GM21529 (cell line): ENCODE data around the gene REXO4.

Experiments
- ATAC-seq: cut with Tn5 transposase; IDR thresholded peaks from one replicate; pipeline ENCODE4 v1.9.1; 2021; ENCODE audit not compliant: unreplicated experiment

REXO4 gene, protein sequence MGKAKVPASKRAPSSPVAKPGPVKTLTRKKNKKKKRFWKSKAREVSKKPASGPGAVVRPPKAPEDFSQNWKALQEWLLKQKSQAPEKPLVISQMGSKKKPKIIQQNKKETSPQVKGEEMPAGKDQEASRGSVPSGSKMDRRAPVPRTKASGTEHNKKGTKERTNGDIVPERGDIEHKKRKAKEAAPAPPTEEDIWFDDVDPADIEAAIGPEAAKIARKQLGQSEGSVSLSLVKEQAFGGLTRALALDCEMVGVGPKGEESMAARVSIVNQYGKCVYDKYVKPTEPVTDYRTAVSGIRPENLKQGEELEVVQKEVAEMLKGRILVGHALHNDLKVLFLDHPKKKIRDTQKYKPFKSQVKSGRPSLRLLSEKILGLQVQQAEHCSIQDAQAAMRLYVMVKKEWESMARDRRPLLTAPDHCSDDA

DNA sequence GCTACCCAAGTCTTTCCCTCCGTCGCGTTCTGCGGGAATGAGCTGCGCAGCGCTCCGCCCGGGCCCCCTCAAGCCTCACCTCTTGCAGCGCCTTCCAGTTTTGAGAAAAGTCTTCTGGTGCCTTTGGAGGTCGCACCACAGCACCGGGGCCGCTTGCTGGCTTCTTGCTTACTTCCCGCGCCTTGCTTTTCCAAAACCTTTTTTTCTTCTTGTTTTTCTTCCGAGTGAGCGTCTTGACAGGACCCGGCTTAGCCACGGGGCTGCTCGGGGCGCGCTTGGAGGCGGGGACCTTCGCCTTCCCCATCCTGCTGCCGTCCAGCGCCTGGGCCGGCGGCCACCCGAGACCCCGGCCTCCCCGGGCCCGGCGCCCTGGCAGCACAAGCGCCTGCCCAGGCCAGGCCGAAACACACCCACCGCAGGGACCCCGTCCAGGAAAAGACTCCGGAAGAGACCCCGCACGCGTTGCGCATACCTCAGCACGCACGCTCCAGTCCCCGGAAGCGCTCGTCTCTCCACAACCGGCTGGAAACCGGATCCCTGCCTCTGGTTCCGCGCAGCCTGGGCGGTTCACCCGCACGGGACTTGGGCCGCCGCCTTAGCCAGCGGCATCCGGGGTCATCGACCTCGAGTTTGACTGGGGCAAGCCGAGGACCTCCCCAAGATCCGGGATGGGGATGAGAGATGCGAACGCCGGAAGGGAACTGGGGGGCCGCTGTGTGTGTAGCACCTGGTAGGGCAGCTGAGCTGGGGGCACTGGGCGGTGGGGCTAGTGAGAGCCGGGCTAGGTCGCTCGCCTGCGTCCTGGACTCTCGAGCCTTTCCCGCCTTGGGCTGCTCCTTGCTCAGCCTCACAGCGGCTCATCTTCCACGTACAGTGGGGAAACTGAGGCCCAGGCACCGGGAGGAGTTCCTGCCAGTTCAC, at the start of gene REXO4:
Gene REXO4 (minus strand): TSS at position 470 of the 921 bp plus-strand sequence. CDS start 166 bp downstream, at position 304.
- peak; percentile 75 for ATAC-seq

DNA sequence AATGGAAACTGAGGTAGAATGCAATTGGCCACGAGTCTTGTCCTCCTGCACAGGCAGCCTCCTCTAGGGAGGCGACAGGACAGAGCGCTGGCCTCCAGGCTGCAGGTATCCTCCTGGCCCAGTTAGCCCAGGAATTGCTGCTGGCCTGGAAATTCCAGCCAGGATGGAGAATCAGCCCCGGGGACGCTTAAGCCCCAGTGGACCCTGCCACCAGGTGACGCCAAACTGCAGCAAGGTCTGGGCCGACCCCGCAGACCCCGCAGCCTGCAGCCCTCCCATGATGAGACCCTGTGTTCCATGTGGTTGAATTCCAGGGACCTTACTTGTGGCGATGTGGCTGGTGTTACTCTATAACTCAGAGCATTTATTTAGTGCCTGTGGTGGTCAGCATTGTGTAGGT, 49.3 kb upstream of the REXO4 start:
- ATAC-seq, result no peak

DNA sequence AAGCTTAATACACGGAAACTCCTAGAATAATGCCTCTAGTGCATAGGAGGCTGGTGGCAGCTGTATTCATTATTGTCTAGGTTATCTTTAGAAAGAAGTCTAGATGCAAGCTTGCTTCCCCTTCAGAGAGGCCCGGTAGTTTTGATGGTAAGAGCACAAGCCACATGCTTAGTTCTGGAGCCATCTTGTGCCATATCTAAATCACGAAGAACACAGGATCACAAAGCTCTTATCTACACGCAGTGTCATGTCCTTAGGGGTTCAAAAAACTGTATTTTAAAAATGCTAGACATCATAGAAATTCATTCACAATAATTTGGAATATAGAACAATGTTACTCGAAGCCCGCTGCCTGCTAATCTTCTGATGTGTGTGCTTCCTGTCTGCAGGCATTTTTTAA, 48.2 kb upstream of the REXO4 start:
- no peak for ATAC-seq

DNA sequence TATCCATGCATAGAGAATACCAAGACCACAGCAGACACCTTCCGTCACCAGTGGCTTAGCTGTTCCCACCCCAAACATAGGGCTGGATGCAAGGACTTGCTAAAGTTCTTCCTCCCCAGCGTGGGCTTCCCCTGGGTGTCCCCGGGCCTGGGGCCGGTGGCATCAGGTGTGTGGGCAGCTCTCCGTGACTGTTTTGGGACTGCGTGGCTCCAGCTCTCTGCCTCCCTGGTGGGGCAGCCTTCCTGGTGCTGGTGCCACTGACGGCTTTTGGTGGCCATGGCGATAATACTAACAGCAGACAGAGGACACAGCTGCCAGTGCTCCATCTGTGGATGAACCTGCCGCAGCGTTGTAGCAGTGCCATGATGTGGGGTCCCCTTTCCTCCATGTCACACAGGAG, 46.8 kb upstream of the REXO4 start:
- no peak for ATAC-seq

DNA sequence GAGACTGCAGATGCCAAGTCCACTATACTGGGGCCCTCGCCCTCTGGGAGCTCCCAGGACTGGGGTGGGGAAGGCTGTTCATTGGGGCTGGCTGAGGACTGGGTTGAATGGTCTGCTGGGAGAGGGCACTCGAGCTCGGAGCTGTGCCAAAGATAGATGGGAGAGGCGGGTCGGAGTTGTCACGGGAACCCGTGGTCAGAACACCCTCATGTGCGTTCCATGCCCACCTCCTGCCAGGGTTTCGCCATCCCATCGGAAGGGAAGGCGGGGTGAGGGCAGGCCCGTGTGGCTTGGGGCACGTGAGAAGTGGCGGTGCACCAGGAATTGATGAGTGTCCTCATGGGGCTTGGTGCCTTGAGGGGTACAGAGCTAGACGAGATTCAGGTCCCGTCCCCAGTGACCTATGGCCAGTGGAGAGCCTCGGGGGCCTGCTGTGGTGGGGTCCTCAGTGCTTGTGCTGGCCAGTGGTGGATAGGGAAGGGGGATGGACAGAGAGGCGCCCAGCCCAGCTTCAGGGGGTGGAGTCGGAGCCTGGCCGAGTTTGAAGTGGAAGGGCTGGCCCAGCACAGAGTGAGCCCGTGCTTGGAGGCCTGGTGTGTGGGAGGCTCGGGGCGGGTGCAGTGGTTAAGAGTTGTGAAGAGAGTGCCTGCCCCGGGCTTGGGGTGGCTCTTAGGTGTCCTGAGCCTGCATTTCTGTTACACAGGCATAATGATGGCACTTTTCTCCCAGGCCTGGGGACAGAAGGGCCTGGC, 46.2 kb upstream of the REXO4 start:
- no peak for ATAC-seq

DNA sequence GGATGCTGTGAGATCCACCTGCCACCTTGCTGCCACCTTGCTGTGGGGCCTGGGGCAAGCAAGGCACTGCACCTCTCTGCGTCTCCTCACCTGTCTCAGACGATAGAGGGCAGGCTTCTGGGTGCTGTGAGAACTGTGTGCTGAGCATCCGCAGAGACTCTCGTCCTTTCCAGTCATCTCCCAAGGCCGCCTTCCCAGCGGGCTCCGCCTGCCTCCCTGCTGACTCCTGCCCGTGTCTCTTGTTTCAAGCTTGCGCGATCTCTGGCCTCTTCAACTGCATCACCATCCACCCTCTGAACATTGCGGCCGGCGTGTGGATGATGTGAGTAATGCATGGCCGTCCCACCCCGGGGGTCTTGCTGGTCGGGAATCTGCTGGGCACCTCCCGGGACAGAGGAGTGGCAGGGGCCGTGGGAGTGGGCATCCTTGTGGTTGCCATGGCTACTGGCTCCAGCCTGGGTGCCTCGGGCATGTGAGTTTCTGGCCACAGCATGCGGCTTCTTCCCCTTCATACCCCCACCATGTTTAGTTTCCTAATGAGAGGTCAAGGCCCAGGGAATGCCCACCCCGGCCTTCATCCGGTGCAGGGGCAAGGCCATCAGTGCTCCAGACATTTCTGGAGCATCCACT, 45.5 kb upstream of the REXO4 start:
- no peak for ATAC-seq

DNA sequence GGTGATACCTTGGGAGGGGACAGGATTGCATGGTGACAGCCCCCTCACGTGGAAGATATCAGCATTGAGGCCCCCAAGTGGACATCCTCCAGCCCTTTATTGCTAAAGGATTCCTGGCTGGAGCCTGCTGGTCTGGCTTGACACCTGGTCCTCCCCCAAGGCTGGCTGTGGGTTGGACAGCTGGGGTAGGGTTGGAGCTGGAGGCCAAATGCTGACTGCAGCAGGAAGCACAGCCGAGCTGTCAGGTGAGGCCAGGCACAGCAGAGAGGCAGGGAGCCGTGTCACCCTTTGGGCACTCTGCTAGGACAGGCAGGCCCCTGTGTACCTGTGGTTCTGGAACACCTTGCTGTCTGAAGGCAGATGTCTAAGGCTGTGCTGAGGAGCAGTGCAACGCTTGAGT, 44.2 kb upstream of the REXO4 start:
- no peak for ATAC-seq

DNA sequence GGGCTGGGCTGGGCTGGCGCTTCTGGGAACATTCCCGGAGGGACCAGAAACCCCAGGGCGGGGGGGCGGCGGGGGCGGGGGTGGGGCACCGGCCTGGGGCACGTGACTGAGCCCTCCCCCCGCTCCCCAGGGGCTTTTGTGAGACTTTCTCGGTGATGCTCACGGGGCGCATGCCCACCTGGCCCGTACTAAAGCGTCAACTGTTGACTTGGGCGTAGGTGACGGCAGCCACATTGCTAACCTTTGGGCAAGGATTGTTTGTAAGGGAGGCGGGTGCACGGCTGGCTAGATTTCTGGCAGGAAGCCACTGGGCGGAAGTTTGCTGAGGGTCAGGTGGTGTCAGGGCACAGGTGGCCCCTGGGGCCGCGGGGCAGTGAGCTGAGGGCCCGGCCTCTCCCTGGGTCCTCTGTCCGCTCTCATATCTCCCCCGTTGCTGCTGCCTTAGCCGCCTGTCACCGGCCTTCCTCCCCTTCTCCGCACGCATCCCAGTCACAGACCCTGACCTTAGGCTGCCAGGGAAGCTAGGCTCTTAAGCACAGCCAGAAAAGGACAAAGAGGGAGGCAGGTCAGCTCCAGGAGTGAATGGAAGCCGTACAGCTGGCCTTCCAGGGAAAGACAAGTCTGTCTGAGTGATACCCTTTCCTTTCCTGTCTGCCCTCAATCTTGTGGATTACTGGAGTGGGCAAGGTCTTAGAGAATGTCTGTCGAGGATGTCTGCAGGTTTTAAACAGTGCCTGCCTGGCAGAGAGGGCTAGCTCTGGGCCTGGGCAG, 42.8 kb upstream of the REXO4 start:
- peak; percentile 22 for ATAC-seq

DNA sequence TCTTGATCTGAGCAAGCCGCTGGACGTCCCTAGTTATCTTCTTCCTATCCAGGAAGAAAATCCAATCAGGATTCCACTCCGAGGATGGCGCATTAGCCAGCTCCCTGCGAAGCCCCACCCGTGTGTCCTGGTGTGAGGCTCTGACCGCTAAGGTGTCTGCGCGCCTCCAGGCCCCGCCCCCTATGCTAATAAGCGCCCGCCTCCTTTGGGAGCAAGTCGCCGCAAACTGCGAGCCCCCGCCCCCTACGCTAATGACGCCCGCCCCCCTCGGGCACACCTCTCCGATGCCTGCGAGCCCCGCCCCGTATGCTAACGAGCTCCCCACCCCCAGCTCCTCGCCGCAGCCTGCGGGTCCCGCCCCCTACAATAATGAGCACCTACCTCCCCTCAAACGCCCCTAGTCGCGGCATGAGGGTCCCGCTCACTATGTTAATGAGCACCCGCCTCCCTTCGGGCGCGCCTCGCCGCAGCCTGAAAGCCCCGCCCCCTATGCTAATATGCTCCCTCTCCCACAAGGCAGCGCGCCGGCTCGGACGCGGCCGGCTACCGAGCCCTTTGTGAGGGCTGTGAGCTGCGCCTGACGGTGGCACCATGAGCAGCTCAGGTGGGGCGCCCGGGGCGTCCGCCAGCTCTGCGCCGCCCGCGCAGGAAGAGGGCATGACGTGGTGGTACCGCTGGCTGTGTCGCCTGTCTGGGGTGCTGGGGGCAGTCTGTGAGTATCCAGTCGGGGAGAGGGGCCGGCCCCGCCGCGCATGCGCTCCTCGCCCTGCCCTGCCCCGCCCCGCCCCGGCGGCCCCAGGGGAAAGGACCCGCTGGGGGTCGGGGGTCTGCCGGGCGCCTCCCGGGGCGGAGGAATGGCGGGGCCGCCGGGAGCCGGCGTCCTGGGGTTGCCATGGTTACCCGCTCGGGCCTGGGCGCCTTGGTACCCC, 41.9 kb upstream of the REXO4 start, which contains the start of gene CACFD1:
Gene CACFD1 (plus strand): TSS at position 503 of the 929 bp plus-strand sequence. CDS start 89 bp downstream, at position 592.
- ATAC-seq, result peak; percentile 72

DNA sequence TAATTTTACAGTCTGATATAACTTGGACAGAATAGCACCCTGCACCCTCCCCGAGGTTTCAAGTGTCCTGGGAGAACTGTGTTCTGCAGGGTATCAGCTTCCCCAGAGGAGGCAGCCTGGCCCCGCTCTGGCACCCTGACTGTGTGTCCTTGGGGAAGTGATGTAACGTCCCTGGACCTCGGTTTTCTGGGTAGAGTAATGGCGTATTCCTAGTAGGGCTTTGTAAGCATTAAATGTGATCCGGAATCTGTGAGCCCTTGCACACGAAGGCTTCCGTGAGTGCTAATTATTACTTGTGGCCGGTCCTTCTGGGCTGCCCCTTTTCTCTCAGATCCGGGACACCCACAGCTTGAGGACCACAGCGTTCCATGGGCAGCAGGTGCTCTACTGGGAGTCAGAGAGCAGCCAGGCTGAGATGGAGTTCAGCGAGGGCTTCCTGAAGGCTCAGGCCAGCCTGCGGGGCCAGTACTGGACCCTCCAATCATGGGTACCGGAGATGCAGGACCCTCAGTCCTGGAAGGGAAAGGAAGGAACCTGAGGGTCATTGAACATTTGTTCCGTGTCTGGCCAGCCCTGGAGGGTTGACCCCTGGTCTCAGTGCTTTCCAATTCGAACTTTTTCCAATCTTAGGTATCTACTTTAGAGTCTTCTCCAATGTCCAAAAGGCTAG, 41.0 kb upstream of the REXO4 start:
- no peak for ATAC-seq

DNA sequence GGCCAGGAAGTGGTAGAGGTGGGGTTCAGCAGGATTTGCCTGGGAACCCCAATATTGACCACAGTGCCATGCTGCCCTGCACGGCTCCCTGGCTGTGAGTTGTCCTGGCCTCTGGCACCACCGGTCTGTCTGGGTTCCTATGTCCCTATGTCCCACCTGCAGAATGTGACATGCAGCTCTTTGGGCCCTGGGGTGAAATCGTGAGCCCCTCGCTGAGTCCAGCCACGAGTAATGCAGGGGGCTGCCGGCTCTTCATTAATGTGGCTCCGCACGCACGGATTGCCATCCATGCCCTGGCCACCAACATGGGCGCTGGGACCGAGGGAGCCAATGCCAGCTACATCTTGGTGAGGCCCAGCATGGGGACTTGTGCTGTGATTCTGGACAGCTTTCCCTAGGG, 39.9 kb upstream of the REXO4 start:
- ATAC-seq, result no peak

DNA sequence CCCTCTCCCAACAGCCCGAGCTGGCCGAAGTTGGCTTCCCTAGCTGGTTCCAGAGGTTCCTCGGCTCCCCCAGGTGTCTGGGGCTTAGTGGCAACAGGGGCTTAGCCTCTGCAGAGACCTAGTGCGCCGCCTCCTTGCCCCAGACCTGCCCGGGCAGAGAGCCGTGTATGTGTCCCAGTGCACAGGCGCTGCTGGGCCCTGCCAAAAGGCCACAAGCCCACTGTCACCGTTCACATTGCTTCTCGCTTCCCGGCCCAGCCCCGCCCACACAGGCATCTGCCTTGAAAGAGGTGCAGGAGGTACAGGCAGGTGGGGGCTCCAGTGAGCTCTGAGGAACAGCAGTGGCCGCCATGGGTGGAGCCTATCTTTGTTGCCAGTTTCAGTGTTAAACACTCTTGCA, 39.4 kb upstream of the REXO4 start:
- ATAC-seq, result no peak

DNA sequence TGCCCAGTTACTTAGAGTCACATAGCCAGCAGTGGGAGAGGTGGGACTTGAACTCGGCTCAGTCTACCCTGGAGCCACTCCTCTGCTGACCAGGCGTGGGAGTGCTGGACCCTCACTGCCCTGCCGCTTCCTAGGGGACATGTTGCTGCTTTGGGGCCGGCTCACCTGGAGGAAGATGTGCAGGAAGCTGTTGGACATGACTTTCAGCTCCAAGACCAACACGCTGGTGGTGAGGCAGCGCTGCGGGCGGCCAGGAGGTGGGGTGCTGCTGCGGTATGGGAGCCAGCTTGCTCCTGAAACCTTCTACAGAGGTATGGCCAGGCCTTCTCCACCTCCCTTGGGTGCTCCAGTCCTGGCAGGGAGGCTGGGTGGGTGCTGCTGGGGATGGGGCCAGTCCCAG, 38.6 kb upstream of the REXO4 start:
- no peak for ATAC-seq

DNA sequence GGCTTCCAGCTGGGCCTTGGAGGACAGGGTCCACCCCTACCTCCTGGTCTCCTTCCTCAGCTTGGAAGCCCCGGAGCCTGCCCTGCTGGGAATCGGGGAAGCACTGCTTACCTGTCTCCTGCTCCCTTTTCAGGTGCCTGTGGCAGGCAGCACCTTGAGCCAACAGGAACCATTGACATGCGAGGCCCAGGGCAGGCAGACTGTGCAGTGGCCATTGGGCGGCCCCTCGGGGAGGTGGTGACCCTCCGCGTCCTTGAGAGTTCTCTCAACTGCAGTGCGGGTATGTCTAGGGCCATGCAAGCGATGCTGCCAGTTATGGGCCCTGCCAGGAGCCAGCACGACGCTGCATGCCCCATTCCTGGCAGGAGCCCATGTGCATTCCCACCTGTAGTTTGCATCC, 38.1 kb upstream of the REXO4 start:
- no peak for ATAC-seq

DNA sequence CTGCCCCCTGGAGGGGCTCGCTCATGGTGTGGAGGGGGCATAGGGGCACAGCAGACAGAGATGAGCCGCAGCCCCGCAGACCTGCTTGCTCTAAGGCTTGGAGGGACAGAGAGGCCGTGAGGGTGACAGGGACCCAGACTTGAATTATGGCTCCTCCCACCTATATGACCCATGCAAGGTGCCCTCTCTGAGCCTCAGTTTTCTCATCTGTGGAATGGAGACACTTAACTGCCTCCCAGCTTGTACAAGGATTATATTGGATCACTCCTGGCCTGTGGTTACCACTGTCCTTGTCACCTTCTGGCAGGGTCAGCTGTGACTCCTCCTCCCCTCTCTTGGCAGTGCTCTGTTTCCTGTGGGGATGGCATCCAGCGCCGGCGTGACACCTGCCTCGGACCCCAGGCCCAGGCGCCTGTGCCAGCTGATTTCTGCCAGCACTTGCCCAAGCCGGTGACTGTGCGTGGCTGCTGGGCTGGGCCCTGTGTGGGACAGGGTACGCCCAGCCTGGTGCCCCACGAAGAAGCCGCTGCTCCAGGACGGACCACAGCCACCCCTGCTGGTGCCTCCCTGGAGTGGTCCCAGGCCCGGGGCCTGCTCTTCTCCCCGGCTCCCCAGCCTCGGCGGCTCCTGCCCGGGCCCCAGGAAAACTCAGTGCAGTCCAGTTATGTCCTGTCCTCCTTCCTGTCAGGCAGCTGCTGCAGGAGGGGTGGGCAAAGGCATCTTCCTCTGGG, 37.3 kb upstream of the REXO4 start:
- ATAC-seq, result no peak

DNA sequence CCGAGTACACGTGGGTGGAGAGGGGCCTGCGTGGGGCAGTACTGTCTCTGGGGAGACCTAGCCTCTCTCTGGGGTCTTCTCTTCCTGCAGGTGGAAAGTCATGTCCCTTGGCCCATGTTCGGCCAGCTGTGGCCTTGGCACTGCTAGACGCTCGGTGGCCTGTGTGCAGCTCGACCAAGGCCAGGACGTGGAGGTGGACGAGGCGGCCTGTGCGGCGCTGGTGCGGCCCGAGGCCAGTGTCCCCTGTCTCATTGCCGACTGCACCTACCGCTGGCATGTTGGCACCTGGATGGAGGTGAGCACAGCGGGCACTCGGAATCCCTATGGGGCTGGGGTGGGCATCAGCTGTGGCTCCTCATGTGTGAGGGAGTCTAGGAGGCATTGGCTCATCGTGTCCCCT, 36.5 kb upstream of the REXO4 start:
- no peak for ATAC-seq

DNA sequence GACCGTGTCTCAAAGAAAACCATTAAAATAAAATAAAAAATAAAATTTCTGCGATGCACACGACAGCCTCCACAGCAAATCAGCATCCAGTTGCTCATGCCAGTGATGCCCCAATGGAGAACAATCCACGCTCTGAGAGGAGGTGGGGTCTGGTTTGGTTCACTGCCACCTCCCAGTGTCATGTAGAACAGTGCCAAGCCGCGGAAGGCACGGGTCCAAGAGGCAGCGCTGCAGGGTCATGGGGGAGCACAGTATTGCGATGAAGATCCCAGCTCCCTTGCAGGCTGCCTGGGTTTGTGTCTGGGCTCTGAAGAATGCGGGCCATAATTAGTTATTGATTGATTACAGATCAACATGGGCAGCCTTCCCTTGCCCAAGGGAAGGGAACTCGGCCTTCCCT, 35.8 kb upstream of the REXO4 start:
- ATAC-seq, result no peak

DNA sequence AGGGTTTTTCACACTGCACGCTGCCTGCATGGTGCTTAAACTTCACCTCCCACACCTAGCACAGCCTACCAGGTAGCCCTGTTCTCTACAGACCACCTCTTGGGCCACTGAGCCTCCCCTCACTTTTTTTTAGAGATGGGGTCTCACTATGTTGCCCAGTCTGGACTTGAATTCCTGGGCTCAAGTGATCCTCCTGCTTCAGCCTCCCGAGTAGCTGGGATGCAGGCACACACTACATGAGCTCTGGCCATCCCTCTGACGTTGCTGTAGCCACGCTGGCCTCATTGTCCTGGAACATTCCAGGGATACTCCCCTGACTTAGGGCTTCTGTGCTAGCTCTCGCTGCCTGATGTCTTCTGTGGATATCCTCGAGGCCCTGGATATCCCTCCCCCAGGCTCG, 34.8 kb upstream of the REXO4 start:
- ATAC-seq, result no peak
